ENCODE measurements around the gene SMOC1.

Gene SMOC1

GRCh38 chr14:70019695-70020094, 140.5 kb downstream of the SMOC1 start:
- no peak overlapping the region for H2AFZ ChIP-seq (ENCODE audit: low read length)
- H3K4me1 ChIP-seq (ENCODE audit: insufficient read depth, low read length, severe bottlenecking) = no peaks in the 10 kb centered on the region
- no peak overlapping the region for H3K4me2 ChIP-seq (ENCODE audit: low read length)
- no peak overlapping the region for H3K9ac ChIP-seq (ENCODE audit: low read length)
- 0 out of 2 replicates have a peak, but pooled peaks cover 7% of the 10 kb centered on the region for H3K27me3 ChIP-seq (ENCODE audit: insufficient read depth, low read length)
- H3K4me3 ChIP-seq (ENCODE audit: low read depth, low read length, poor library complexity, severe bottlenecking) = no peak overlapping the region
- no peaks in the 10 kb centered on the region for H3K79me2 ChIP-seq (ENCODE audit: insufficient read depth, low read length)
- TF ChIP-seq CTCF (IDR thresholded peaks at IDR 0.05; ENCODE audit: low read length) (no peak), EZH2 (IDR thresholded peaks at IDR 0.05; ENCODE audit: borderline replicate concordance, low read length) (no peak)
- H3K36me3 ChIP-seq (ENCODE audit: insufficient read depth, low read length) = no peaks in the 10 kb centered on the region
- no peak overlapping the region for H3K27ac ChIP-seq (ENCODE audit: low read depth, low read length, poor library complexity, severe bottlenecking)
- no peaks in the 10 kb centered on the region for H4K20me1 ChIP-seq (ENCODE audit: insufficient read depth, low read length)
- H3F3A ChIP-seq (ENCODE audit: insufficient read depth, low read length) = no peaks in the 10 kb centered on the region
- no peaks in the 10 kb centered on the region for H3K9me3 ChIP-seq (ENCODE audit: low read length)
- H3K9me2 ChIP-seq (ENCODE audit: low read depth, low read length) = no peaks in the 10 kb centered on the region

GRCh38 chr14:70020352-70021170, 141.3 kb downstream of the SMOC1 start:
- H2AFZ ChIP-seq (ENCODE audit: low read length) = no peak overlapping the region
- no peak overlapping the region for H3K9ac ChIP-seq (ENCODE audit: low read length)
- H3F3A ChIP-seq (ENCODE audit: insufficient read depth, low read length) = no peaks in the 10 kb centered on the region
- TF ChIP-seq EZH2 (IDR thresholded peaks at IDR 0.05; ENCODE audit: borderline replicate concordance, low read length) = no peak
- no peak for TF ChIP-seq CTCF (IDR thresholded peaks at IDR 0.05; ENCODE audit: low read length)
- no peaks in the 10 kb centered on the region for H4K20me1 ChIP-seq (ENCODE audit: insufficient read depth, low read length)
- no peaks in the 10 kb centered on the region for H3K36me3 ChIP-seq (ENCODE audit: insufficient read depth, low read length)
- H3K9me3 ChIP-seq (ENCODE audit: low read length) = no peaks in the 10 kb centered on the region
- no peaks in the 10 kb centered on the region for H3K9me2 ChIP-seq (ENCODE audit: low read depth, low read length)
- no peaks in the 10 kb centered on the region for H3K4me1 ChIP-seq (ENCODE audit: insufficient read depth, low read length, severe bottlenecking)
- H3K27ac ChIP-seq (ENCODE audit: low read depth, low read length, poor library complexity, severe bottlenecking) = no peak overlapping the region
- no peak overlapping the region for H3K4me2 ChIP-seq (ENCODE audit: low read length)
- no peak overlapping the region for H3K4me3 ChIP-seq (ENCODE audit: low read depth, low read length, poor library complexity, severe bottlenecking)
- H3K79me2 ChIP-seq (ENCODE audit: insufficient read depth, low read length) = no peaks in the 10 kb centered on the region
- 0 out of 2 replicates have a peak, but pooled peaks cover 7% of the 10 kb centered on the region for H3K27me3 ChIP-seq (ENCODE audit: insufficient read depth, low read length)

- no peak for TF ChIP-seq EZH2 (IDR thresholded peaks at IDR 0.05; ENCODE audit: borderline replicate concordance, low read length)
- Histone ChIP-seq H3K9me2 (ENCODE audit: low read depth, low read length) (no peaks in the 10 kb centered on the region), H3K79me2 (ENCODE audit: insufficient read depth, low read length) (no peaks in the 10 kb centered on the region), H2AFZ (ENCODE audit: low read length) (no peak overlapping the region), H3K27ac (ENCODE audit: low read depth, low read length, poor library complexity, severe bottlenecking) (no peak overlapping the region), H3K4me2 (ENCODE audit: low read length) (no peak overlapping the region), H3K4me3 (ENCODE audit: low read depth, low read length, poor library complexity, severe bottlenecking) (no peak overlapping the region), H3K36me3 (ENCODE audit: insufficient read depth, low read length) (no peaks in the 10 kb centered on the region), H3F3A (ENCODE audit: insufficient read depth, low read length) (no peaks in the 10 kb centered on the region), H4K20me1 (ENCODE audit: insufficient read depth, low read length) (no peaks in the 10 kb centered on the region), H3K4me1 (ENCODE audit: insufficient read depth, low read length, severe bottlenecking) (no peaks in the 10 kb centered on the region), H3K9ac (ENCODE audit: low read length) (no peak overlapping the region), H3K9me3 (ENCODE audit: low read length) (no peaks in the 10 kb centered on the region), H3K27me3 (ENCODE audit: insufficient read depth, low read length) (0 out of 2 replicates have a peak, but pooled peaks cover 7% of the 10 kb centered on the region)
Observed at GRCh38 chr14:70021548-70022220, 142.5 kb downstream of the SMOC1 start.
